WTC11 (cell line): ENCODE results near the gene PRODH. TPM values are rescaled to one million over a fixed set of nuclear protein-coding genes. Genes with fewer than 3 reads are reported as not detected.
"Not testable (repeated sequence)": the region's sequence is repeated elsewhere in the genome, so short reads cannot be mapped to it uniquely, and the experiment has no call there.

Source experiments
- ATAC-seq: fragments of 200-7000 bp; cut with Tn5 transposase; 2 replicates; pipeline ENCODE4 v1.10.0; 2021; ENCODE audit warnings: mild to moderate bottlenecking, moderate library complexity
- CTCF ChIA-PET: fragments of 300-600 bp; sonication (Branson Sonifier 250); formaldehyde crosslinking; loops from one replicate; lab custom pipeline; 2021; ENCODE audit warnings: antibody characterized with exemption; lab: Charles Lee
- POLR2A ChIA-PET: fragments of 350-600 bp; sonication (Branson Sonifier 250); formaldehyde crosslinking; loops from one replicate; lab custom pipeline; 2021; ENCODE audit warnings: antibody characterized with exemption; lab: Charles Lee
- DNase-seq: peaks from one replicate; pipeline ENCODE4 v3.0.0; 2021; ENCODE audit warnings: low spot score
- H3K27ac Mint-ChIP-seq: 2 replicates; pipeline ENCODE4 v1.8.0; 2021; ENCODE audit warnings: mixed read lengths
- H3K27me3 Mint-ChIP-seq: 2 replicates; pipeline ENCODE4 v1.8.0; 2021; ENCODE audit warnings: low read depth, mild to moderate bottlenecking, moderate library complexity, mixed read lengths
- H3K36me3 Mint-ChIP-seq: 2 replicates; pipeline ENCODE4 v1.8.0; 2021; ENCODE audit warnings: mixed read lengths
- H3K4me1 Mint-ChIP-seq: 2 replicates; pipeline ENCODE4 v1.8.0; 2022; ENCODE audit warnings: mixed read lengths
- H3K4me3 Mint-ChIP-seq: 2 replicates; pipeline ENCODE4 v1.8.0; 2021; ENCODE audit warnings: mild to moderate bottlenecking, moderate library complexity, mixed read lengths
- H3K9me3 Mint-ChIP-seq: 2 replicates; pipeline ENCODE4 v1.8.0; 2021; ENCODE audit warnings: mixed read lengths
- ELF4 ChIP-seq: sonication (generic); formaldehyde crosslinking; IDR thresholded peaks from 2 replicates; pipeline ENCODE4 v1.8.1; 2022; ENCODE audit warnings: low read depth, mild to moderate bottlenecking, moderate library complexity, missing genetic modification reagents
- GTF2I ChIP-seq: fragments of 250-450 bp; sonication (Bioruptor Pico); conservative IDR thresholded peaks from 2 replicates; pipeline ENCODE4 v1.4.0; 2021; ENCODE audit warnings: mild to moderate bottlenecking
- total RNA-seq: library from RNA; stranded (reverse); gene quantifications from 3 replicates; pipeline ENCODE4 v1.2.3, GENCODE V29; 2021
- TF ChIP-seq, protein P1 (sequence below): sonication (generic); formaldehyde crosslinking; IDR thresholded peaks from 2 replicates; pipeline ENCODE4 v1.8.1; 2022; ENCODE audit warnings: low read depth, missing genetic modification reagents, borderline replicate concordance
- TF ChIP-seq, protein P2 (sequence below): sonication (generic); formaldehyde crosslinking; IDR thresholded peaks from 2 replicates; pipeline ENCODE4 v1.8.1; 2022; ENCODE audit warnings: mild to moderate bottlenecking, missing genetic modification reagents, moderate library complexity, borderline replicate concordance

Gene PRODH
- total RNA-seq, 1 experiment from 2014 or later: 97.3 TPM

DNA sequence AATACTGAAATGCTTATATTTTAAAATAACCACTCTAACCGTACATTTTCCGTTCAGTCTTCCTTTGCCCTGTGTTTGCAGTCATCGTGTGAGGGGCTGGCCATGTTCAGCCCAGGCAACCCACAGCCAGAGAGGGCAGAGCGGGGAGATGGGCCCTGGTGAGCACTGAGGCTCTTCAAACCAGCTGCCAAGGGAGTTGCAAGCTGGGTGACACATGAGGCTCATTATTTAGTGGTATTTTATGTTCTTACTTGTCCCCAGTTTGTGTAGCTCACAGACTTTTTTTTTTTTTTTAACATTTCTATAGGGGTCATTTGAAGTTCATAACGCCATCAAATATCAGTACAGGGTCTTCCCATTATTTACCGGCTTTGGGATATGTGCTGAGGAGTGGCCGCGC is 48.0 kb downstream of the PRODH start (continued):
- TF ChIP-seq, protein P1, sequence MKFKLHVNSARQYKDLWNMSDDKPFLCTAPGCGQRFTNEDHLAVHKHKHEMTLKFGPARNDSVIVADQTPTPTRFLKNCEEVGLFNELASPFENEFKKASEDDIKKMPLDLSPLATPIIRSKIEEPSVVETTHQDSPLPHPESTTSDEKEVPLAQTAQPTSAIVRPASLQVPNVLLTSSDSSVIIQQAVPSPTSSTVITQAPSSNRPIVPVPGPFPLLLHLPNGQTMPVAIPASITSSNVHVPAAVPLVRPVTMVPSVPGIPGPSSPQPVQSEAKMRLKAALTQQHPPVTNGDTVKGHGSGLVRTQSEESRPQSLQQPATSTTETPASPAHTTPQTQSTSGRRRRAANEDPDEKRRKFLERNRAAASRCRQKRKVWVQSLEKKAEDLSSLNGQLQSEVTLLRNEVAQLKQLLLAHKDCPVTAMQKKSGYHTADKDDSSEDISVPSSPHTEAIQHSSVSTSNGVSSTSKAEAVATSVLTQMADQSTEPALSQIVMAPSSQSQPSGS (CRISPR knock-in tag): no peak
- no peak for TF ChIP-seq ELF4 (CRISPR knock-in tag)
- TF ChIP-seq, protein P2, sequence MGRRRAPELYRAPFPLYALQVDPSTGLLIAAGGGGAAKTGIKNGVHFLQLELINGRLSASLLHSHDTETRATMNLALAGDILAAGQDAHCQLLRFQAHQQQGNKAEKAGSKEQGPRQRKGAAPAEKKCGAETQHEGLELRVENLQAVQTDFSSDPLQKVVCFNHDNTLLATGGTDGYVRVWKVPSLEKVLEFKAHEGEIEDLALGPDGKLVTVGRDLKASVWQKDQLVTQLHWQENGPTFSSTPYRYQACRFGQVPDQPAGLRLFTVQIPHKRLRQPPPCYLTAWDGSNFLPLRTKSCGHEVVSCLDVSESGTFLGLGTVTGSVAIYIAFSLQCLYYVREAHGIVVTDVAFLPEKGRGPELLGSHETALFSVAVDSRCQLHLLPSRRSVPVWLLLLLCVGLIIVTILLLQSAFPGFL (CRISPR knock-in tag): no peak
- no peak for TF ChIP-seq GTF2I (CRISPR knock-in tag)

DNA sequence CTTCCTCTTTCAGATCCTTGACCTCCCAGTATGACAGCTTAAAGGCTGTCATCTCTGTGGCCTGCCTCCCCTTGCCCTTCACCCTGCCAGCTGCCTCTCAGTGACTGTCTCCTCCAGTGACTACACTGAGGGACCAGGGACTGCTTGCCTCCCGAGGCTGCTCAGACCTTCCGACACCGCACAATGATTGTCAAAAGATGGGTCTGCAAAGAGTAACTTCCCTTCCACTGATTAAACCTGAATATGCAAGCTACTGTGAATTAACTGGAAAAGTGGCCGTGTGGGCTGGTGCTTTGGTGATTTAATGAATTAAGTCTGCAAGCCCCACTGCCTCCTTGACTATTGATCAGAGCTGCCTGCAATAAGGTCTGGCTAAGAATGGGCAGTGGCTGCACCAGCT is 51.6 kb downstream of the PRODH start:
- H3K27me3 Mint-ChIP-seq, H3K36me3 Mint-ChIP-seq, H3K4me3 Mint-ChIP-seq, H3K4me1 Mint-ChIP-seq, H3K27ac Mint-ChIP-seq, DNase-seq, CTCF ChIA-PET, POLR2A ChIA-PET, ATAC-seq, H3K9me3 Mint-ChIP-seq: not testable (repeated sequence)

DNA sequence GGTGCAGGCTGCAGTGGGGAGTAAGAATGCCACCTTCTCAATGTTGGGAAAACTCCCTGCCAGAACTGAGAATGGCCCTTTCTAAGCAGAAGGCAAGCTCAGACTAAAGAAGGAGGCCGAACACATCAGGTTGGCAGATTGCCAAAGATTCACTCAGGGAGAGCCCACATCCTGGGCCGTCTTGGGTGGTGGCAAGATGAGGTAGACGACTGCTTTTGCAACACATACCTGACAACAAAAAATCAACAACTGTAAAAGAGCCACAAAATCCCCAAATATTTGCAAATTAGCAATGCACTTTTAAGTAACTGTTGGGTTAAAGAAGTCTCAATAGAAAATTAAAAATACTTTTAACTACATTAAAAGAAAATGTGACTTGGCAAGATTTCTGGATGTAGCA is 54.8 kb downstream of the PRODH start:
- CTCF ChIA-PET, H3K4me3 Mint-ChIP-seq, H3K36me3 Mint-ChIP-seq, DNase-seq, H3K4me1 Mint-ChIP-seq, H3K27ac Mint-ChIP-seq, H3K27me3 Mint-ChIP-seq, POLR2A ChIA-PET, H3K9me3 Mint-ChIP-seq, ATAC-seq: not testable (repeated sequence)

Other genes with a start within 250 kb of the PRODH start
- gene DGCR6, start 30.0 kb downstream of the PRODH start, total RNA-seq: 2.4 to 4.7 TPM (median 3.8 TPM) in 3 replicates
- 56.8 to 64.2 TPM (median 60.3 TPM) in 3 replicates for gene DGCR2, start 186.1 kb upstream of the PRODH start, total RNA-seq
- gene TSSK2, start 195.0 kb upstream of the PRODH start, total RNA-seq: not detected in 3 replicates
- gene ESS2, start 208.4 kb upstream of the PRODH start, total RNA-seq: 18.0 to 19.3 TPM (median 18.3 TPM) in 3 replicates
- gene GSC2, start 214.0 kb upstream of the PRODH start, total RNA-seq: 0.44 to 0.68 TPM in 2 of 3 replicates, not detected in the other
- gene SLC25A1, start 242.4 kb upstream of the PRODH start, total RNA-seq: 201 to 213 TPM (median 204 TPM) in 3 replicates